Memory B cell (primary cell): Measurements from ENCODE around the gene AKR1B1.

Source experiments
- ATAC-seq: fragments of 150-1000 bp; cut with Tn5 transposase; 2 replicates; pipeline ENCODE4 v1.10.0; 2021; ENCODE audit warnings: low read depth, mild to moderate bottlenecking, moderate library complexity
- DNase-seq, 2 donors: peaks; one replicate each; pipeline ENCODE4 v3.0.0; 2022; ENCODE audit warnings: low spot score in 2 of 2
- H3K27ac Mint-ChIP-seq: one replicate; pipeline ENCODE4 v1.8.0; 2022; ENCODE audit warnings: mild to moderate bottlenecking, moderate library complexity, mixed read lengths
- H3K27me3 Mint-ChIP-seq: one replicate; pipeline ENCODE4 v1.8.0; 2022; ENCODE audit warnings: mixed read lengths
- H3K36me3 Mint-ChIP-seq: one replicate; pipeline ENCODE4 v1.8.0; 2022; ENCODE audit warnings: mild to moderate bottlenecking, mixed read lengths
- H3K4me1 Mint-ChIP-seq: one replicate; pipeline ENCODE4 v1.8.0; 2022; ENCODE audit warnings: mixed read lengths
- H3K4me3 Mint-ChIP-seq: one replicate; pipeline ENCODE4 v1.8.0; 2022; ENCODE audit warnings: mild to moderate bottlenecking, moderate library complexity, mixed read lengths
- H3K9me3 Mint-ChIP-seq: one replicate; pipeline ENCODE4 v1.8.0; 2022; ENCODE audit warnings: mixed read lengths

The AKR1B1 gene

GRCh38 chr7:134403062-134403461, 55.8 kb downstream of the AKR1B1 start:
- no peaks in the 10 kb centered on the region for H3K4me1 Mint-ChIP-seq
- H3K9me3 Mint-ChIP-seq, result peaks cover 5% of the 10 kb centered on the region
- no peak overlapping the region for H3K4me3 Mint-ChIP-seq
- no peak for DNase-seq
- peaks cover 17% of the 10 kb centered on the region for H3K27me3 Mint-ChIP-seq
- peaks cover 2% of the 10 kb centered on the region for H3K36me3 Mint-ChIP-seq
- ATAC-seq, result no peak
- no peak overlapping the region for H3K27ac Mint-ChIP-seq

GRCh38 chr7:134400859-134401258, 58.0 kb downstream of the AKR1B1 start:
- H3K4me3 Mint-ChIP-seq, result no peak overlapping the region
- no peak overlapping the region for H3K27ac Mint-ChIP-seq

GRCh38 chr7:134396031-134396430, 62.9 kb downstream of the AKR1B1 start:
- H3K36me3 Mint-ChIP-seq, result no peaks in the 10 kb centered on the region
- peaks cover 1% of the 10 kb centered on the region for H3K9me3 Mint-ChIP-seq
- no peak for DNase-seq
- H3K27me3 Mint-ChIP-seq, result peaks cover 16% of the 10 kb centered on the region
- H3K4me1 Mint-ChIP-seq, result peaks cover 2% of the 10 kb centered on the region
- H3K27ac Mint-ChIP-seq, result no peak overlapping the region
- ATAC-seq, result no peak
- no peak overlapping the region for H3K4me3 Mint-ChIP-seq

More at GRCh38 chr7:134400859-134401258, 58.0 kb downstream of the AKR1B1 start:
- Mint-ChIP-seq H3K27me3 (peaks cover 16% of the 10 kb centered on the region), H3K36me3 (peaks cover 2% of the 10 kb centered on the region), H3K9me3 (peaks cover 5% of the 10 kb centered on the region), H3K4me1 (no peaks in the 10 kb centered on the region)
- DNase-seq, result no peak
- ATAC-seq, result no peak

GRCh38 chr7:134395604-134396003, 63.3 kb downstream of the AKR1B1 start:
- Mint-ChIP-seq H3K27ac (no peak overlapping the region), H3K4me3 (no peak overlapping the region), H3K9me3 (peaks cover 1% of the 10 kb centered on the region), H3K27me3 (peaks cover 18% of the 10 kb centered on the region), H3K36me3 (no peaks in the 10 kb centered on the region), H3K4me1 (peaks cover 2% of the 10 kb centered on the region)
- no peak for ATAC-seq
- DNase-seq, result no peak

- Mint-ChIP-seq H3K4me1 (peaks cover 2% of the 10 kb centered on the region), H3K4me3 (no peak overlapping the region), H3K36me3 (no peaks in the 10 kb centered on the region), H3K27ac (no peak overlapping the region), H3K27me3 (peaks cover 15% of the 10 kb centered on the region), H3K9me3 (peaks cover 1% of the 10 kb centered on the region)
- DNase-seq (no peak), ATAC-seq (no peak)
These were observed 64.8 kb downstream of the AKR1B1 start for GRCh38 chr7:134394056-134394455.
